Parathyroid adenoma (tissue), 2 donors: Measurements from ENCODE around the gene KPNA1.

Experiments
- H2AFZ ChIP-seq: fragments of 300-600 bp; sonication (generic); one replicate; pipeline ENCODE4 v1.7.0; 2017; ENCODE audit warnings: antibody characterized with exemption, mild to moderate bottlenecking
- H3K27ac ChIP-seq: fragments of 300-600 bp; sonication (generic); one replicate; pipeline ENCODE4 v1.7.0; 2017
- H3K27me3 ChIP-seq: fragments of 300-600 bp; sonication (generic); one replicate; pipeline ENCODE4 v1.7.0; 2017; ENCODE audit warnings: low read length; ENCODE audit not compliant: control insufficient read depth, insufficient read depth
- H3K36me3 ChIP-seq: fragments of 300-600 bp; sonication (generic); one replicate; pipeline ENCODE4 v1.7.0; 2017; ENCODE audit warnings: low read length; ENCODE audit not compliant: control insufficient read depth, insufficient read depth
- H3K4me1 ChIP-seq: fragments of 300-600 bp; sonication (generic); one replicate; pipeline ENCODE4 v1.7.0; 2017; ENCODE audit warnings: control low read depth
- H3K4me2 ChIP-seq: fragments of 300-600 bp; sonication (generic); one replicate; pipeline ENCODE4 v1.7.0; 2017; ENCODE audit warnings: low read length
- H3K4me3 ChIP-seq: fragments of 300-600 bp; sonication (generic); one replicate; pipeline ENCODE4 v1.7.0; 2017; ENCODE audit warnings: low read depth, low read length
- H3K79me2 ChIP-seq: fragments of 300-600 bp; sonication (generic); one replicate; pipeline ENCODE4 v1.7.0; 2017; ENCODE audit warnings: control low read depth
- H3K9ac ChIP-seq: fragments of 300-600 bp; sonication (generic); one replicate; pipeline ENCODE4 v1.7.0; 2017; ENCODE audit warnings: mild to moderate bottlenecking
- H3K9me3 ChIP-seq: fragments of 300-600 bp; sonication (generic); one replicate; pipeline ENCODE4 v1.7.0; 2017; ENCODE audit warnings: low read length; ENCODE audit not compliant: control insufficient read depth
- CTCF ChIP-seq: fragments of 300-600 bp; sonication (generic); IDR thresholded peaks from one replicate; pipeline ENCODE4 v1.7.0; 2017; ENCODE audit warnings: antibody characterized with exemption, mild to moderate bottlenecking
- donor health status: primary hyperparathyroidism.

The KPNA1 gene

DNA sequence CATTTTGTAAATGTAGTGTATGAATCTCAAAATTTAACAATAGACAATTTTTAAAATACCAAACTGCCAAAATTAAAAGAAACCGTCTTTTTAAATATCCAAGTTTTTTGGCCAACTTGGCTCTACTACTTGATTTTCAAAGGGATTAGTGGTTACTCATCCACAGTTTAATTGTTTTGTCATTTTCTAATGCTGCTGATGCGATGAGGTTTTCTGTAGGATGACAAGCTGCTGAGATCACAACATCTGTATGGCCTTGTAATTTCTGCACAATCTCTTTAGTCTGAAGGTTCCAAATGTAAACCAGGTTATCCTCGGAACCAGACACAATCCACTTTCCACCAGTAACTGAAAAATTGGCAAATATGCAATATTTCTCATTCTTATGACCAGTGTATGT is 100.3 kb downstream of the KPNA1 start:
- Histone ChIP-seq H3K9ac (no peak overlapping the region), H3K27ac (peak overlapping the region; percentile 92), H2AFZ (no peak overlapping the region), H3K36me3 (no peaks in the 10 kb centered on the region), H3K4me1 (peaks cover 10% of the 10 kb centered on the region), H3K27me3 (no peaks in the 10 kb centered on the region), H3K4me2 (no peak overlapping the region), H3K4me3 (no peak overlapping the region), H3K79me2 (peaks cover 23% of the 10 kb centered on the region), H3K9me3 (no peaks in the 10 kb centered on the region)
- TF ChIP-seq CTCF, result no peak

GRCh38 chr3:122410639-122411038 is 104.1 kb downstream of the KPNA1 start:
- H3K4me2 ChIP-seq, result no peak overlapping the region
- H3K4me3 ChIP-seq, result no peak overlapping the region
- H3K79me2 ChIP-seq, result peaks cover 23% of the 10 kb centered on the region
- peaks cover 6% of the 10 kb centered on the region for H3K4me1 ChIP-seq
- H3K9me3 ChIP-seq, result no peaks in the 10 kb centered on the region
- no peak overlapping the region for H3K9ac ChIP-seq
- no peak overlapping the region for H3K27ac ChIP-seq
- no peaks in the 10 kb centered on the region for H3K27me3 ChIP-seq
- no peak for TF ChIP-seq CTCF
- no peaks in the 10 kb centered on the region for H3K36me3 ChIP-seq
- no peak overlapping the region for H2AFZ ChIP-seq

DNA sequence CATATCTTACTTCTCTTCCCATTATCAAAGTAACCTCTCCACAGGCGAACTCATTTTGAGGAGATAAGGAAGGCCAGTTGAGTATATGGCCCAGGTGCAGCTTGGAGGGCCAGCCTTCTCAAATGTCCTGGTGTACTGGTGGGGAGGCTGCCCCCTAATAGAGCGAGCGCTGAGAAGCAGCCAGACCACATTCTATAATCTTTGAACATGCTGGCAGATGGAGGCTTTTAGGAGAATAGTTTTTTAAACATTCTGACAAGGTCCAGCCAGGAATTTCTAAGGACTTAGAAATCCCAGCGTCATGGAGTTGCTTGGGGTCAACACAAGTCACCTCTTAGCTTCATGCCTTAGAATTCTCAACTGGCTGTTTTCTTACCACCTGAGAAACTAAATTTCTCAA is 104.6 kb downstream of the KPNA1 start:
- Histone ChIP-seq H3K4me3 (no peak overlapping the region), H3K9ac (no peak overlapping the region), H3K79me2 (peaks cover 28% of the 10 kb centered on the region), H3K4me1 (peaks cover 4% of the 10 kb centered on the region), H3K9me3 (no peaks in the 10 kb centered on the region), H2AFZ (no peak overlapping the region), H3K27me3 (no peaks in the 10 kb centered on the region), H3K36me3 (no peaks in the 10 kb centered on the region), H3K4me2 (no peak overlapping the region), H3K27ac (no peak overlapping the region)
- no peak for TF ChIP-seq CTCF

DNA sequence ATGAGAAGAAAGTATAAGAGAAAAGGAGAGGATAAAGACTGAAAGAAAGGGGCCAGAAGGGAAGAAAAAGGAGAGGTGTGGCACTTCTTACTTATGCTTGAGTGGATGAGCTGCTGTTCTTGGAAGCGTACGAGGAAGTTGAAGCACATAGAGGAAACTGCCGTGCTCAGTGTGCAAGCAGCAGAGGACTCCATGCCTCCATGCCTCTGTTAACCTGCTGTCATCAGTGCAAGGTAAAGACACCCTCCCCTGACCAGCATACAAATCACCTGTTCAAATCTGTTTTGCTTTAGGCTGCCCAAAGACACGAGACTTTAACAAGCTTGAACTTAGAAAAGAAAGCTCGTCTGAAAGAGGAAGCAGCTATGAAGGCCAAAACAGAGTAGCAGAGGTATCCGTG is 105.3 kb downstream of the KPNA1 start:
- Histone ChIP-seq H3K36me3 (no peaks in the 10 kb centered on the region), H3K4me1 (no peaks in the 10 kb centered on the region), H3K9me3 (no peaks in the 10 kb centered on the region), H3K4me2 (no peak overlapping the region), H3K4me3 (no peak overlapping the region), H3K27ac (no peak overlapping the region), H3K27me3 (no peaks in the 10 kb centered on the region), H2AFZ (no peak overlapping the region), H3K79me2 (peaks cover 30% of the 10 kb centered on the region), H3K9ac (no peak overlapping the region)
- TF ChIP-seq CTCF, result no peak

DNA sequence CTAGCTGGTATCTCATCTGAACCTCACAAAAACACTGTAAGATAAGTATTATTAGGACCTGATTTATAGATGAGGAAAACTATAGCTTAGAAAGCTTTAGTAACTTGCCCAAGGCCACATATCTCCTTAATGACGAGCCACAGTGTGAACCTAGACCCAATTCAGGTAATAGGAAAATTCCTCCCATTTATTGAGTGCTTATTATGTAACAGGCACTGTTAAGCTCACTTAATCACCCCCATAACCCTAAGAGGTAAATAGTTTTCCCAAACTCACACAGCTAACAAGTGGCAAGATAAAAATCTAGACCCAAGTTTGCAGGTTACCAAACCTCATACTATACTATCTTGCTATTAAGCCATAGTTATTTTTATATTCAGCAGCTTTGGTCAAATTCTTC is 106.8 kb downstream of the KPNA1 start:
- no peak overlapping the region for H3K27ac ChIP-seq
- no peak overlapping the region for H2AFZ ChIP-seq
- H3K27me3 ChIP-seq, result no peaks in the 10 kb centered on the region
- no peaks in the 10 kb centered on the region for H3K4me1 ChIP-seq
- no peak for TF ChIP-seq CTCF
- H3K4me3 ChIP-seq, result no peak overlapping the region
- peaks cover 29% of the 10 kb centered on the region for H3K79me2 ChIP-seq
- H3K9me3 ChIP-seq, result no peaks in the 10 kb centered on the region
- no peaks in the 10 kb centered on the region for H3K36me3 ChIP-seq
- no peak overlapping the region for H3K9ac ChIP-seq
- H3K4me2 ChIP-seq, result no peak overlapping the region
